Nephron (organoid): Measurements from ENCODE around the gene TOB1.

Experiments
- H3K27ac Mint-ChIP-seq, 3 experiments: 2 replicates each; pipeline ENCODE4 v1.8.0; 2020; ENCODE audit warnings: mixed read lengths in 3 of 3, mild to moderate bottlenecking in 2 of 3, moderate library complexity in 1 of 3
- H3K27me3 Mint-ChIP-seq: 2 replicates; pipeline ENCODE4 v1.8.0; 2021; ENCODE audit warnings: low read depth, mild to moderate bottlenecking, moderate library complexity, mixed read lengths
- H3K36me3 Mint-ChIP-seq: 2 replicates; pipeline ENCODE4 v1.8.0; 2020; ENCODE audit warnings: low read depth, mixed read lengths
- H3K4me1 Mint-ChIP-seq: 2 replicates; pipeline ENCODE4 v1.8.0; 2020; ENCODE audit warnings: mixed read lengths
- H3K4me3 Mint-ChIP-seq, 3 experiments: 2 replicates each; pipeline ENCODE4 v1.8.0; 2020; ENCODE audit warnings: mild to moderate bottlenecking in 3 of 3, mixed read lengths in 3 of 3, moderate library complexity in 2 of 3
- H3K9me3 Mint-ChIP-seq: 2 replicates; pipeline ENCODE4 v1.8.0; 2020; ENCODE audit warnings: mixed read lengths
- CTCF ChIP-seq, 3 experiments: fragments of 200-600 bp; sonication (generic); IDR thresholded peaks; one replicate each; pipeline ENCODE4 v1.5.0; 2021; ENCODE audit warnings: antibody characterized with exemption in 3 of 3; ENCODE audit not compliant: unreplicated experiment in 3 of 3

Gene TOB1

GRCh38 chr17:50837286-50837979 is 28.7 kb downstream of the TOB1 start:
- no peaks in the 10 kb centered on the region for H3K9me3 Mint-ChIP-seq
- H3K4me1 Mint-ChIP-seq = peaks cover 40% of the 10 kb centered on the region
- H3K27me3 Mint-ChIP-seq = peaks cover 19% of the 10 kb centered on the region
- no peaks in the 10 kb centered on the region for H3K36me3 Mint-ChIP-seq
- no peak for TF ChIP-seq CTCF (IDR thresholded peaks at IDR 0.05; ENCODE audit: unreplicated experiment in 3 of 3)
- peak overlapping the region in 2 of 3 experiments; percentile 46 to 89 for H3K27ac Mint-ChIP-seq
- no peak overlapping the region for H3K4me3 Mint-ChIP-seq

- peaks cover 43% of the 10 kb centered on the region for H3K4me1 Mint-ChIP-seq
- H3K36me3 Mint-ChIP-seq = no peaks in the 10 kb centered on the region
- H3K9me3 Mint-ChIP-seq = no peaks in the 10 kb centered on the region
- H3K27me3 Mint-ChIP-seq = peaks cover 19% of the 10 kb centered on the region
- no peak overlapping the region for H3K4me3 Mint-ChIP-seq
- H3K27ac Mint-ChIP-seq = peak overlapping the region in 1 of 3 experiments; percentile 33
- no peak for TF ChIP-seq CTCF (IDR thresholded peaks at IDR 0.05; ENCODE audit: unreplicated experiment in 3 of 3)
Observed at GRCh38 chr17:50836826-50837225, 29.3 kb downstream of the TOB1 start.

- Mint-ChIP-seq H3K36me3 (no peaks in the 10 kb centered on the region), H3K4me3 (peak within 1 kb of the TSS; percentile 48 to 58 (median 56)), H3K27ac (peak within 1 kb of the TSS; percentile 87 to 97 (median 92)), H3K9me3 (no peaks in the 10 kb centered on the region), H3K27me3 (peaks cover 19% of the 10 kb centered on the region), H3K4me1 (peaks cover 50% of the 10 kb centered on the region)
- no peak for TF ChIP-seq CTCF (IDR thresholded peaks at IDR 0.05; ENCODE audit: unreplicated experiment in 3 of 3)
Observed at GRCh38 chr17:50835301-50836234, 30.6 kb downstream of the TOB1 start, which contains the start of gene WFIKKN2. Gene WFIKKN2 (plus strand): TSS chr17:50835586. CDS start chr17:50835938, 352 bp downstream.

- TF ChIP-seq CTCF (IDR thresholded peaks at IDR 0.05; ENCODE audit: unreplicated experiment in 3 of 3) = no peak
- H3K36me3 Mint-ChIP-seq = no peaks in the 10 kb centered on the region
- H3K9me3 Mint-ChIP-seq = no peaks in the 10 kb centered on the region
Observed at GRCh38 chr17:50834429-50835300, 31.5 kb downstream of the TOB1 start.

GRCh38 chr17:50833510-50834428 is 32.4 kb downstream of the TOB1 start:
- Mint-ChIP-seq H3K4me3 (peak overlapping the region in 2 of 3 experiments; percentile 49 to 68), H3K9me3 (no peaks in the 10 kb centered on the region), H3K36me3 (no peaks in the 10 kb centered on the region), H3K4me1 (peaks cover 67% of the 10 kb centered on the region), H3K27me3 (peaks cover 15% of the 10 kb centered on the region), H3K27ac (peak overlapping the region; percentile 87 to 97 (median 92))
- TF ChIP-seq CTCF (IDR thresholded peaks at IDR 0.05; ENCODE audit: unreplicated experiment in 3 of 3) = no peak

More at GRCh38 chr17:50834429-50835300, 31.5 kb downstream of the TOB1 start:
- Mint-ChIP-seq H3K27ac (peak overlapping the region; percentile 87 to 97 (median 92)), H3K4me3 (peak overlapping the region; percentile 48 to 58 (median 56)), H3K27me3 (peaks cover 19% of the 10 kb centered on the region), H3K4me1 (peaks cover 58% of the 10 kb centered on the region)
